A673 (cell line): ENCODE data around the gene NRDC. TPM values are rescaled to one million over a fixed set of nuclear protein-coding genes. Genes with fewer than 3 reads are reported as not detected.

Experiments
- Bru-seq: library from RNA; stranded (reverse); fragments of 400-500 nt; gene quantifications from one replicate; lab custom pipeline; 2021; lab: Mats Ljungman, UMichigan
- BruChase-seq, 2 experiments: library from RNA; stranded (reverse); fragments of 400-500 nt; gene quantifications; one replicate each; lab custom pipeline; 2021; lab: Mats Ljungman, UMichigan
- BruUV-seq: library from RNA; stranded (reverse); fragments of 400-500 nt; replicated peaks from 2 replicates; lab custom pipeline; 2021; lab: Mats Ljungman, UMichigan
- CTCF ChIA-PET: fragments of 300-600 bp; sonication (Branson Sonifier 250); formaldehyde crosslinking; loops from one replicate; lab custom pipeline; 2022; ENCODE audit warnings: antibody characterized with exemption; lab: Charles Lee
- POLR2A ChIA-PET: fragments of 300-600 bp; sonication (Branson Sonifier 250); formaldehyde crosslinking; loops from one replicate; lab custom pipeline; 2022; ENCODE audit warnings: antibody characterized with exemption; ENCODE audit not compliant: low non-redundant PET; lab: Charles Lee
- DNase-seq: peaks from one replicate; pipeline ENCODE4 v3.0.0-alpha.2; 2015; ENCODE audit warnings: low spot score
- H3K27ac ChIP-seq: fragments of 200-600 bp; sonication (generic); 2 replicates; pipeline ENCODE4 v1.5.1; 2016; ENCODE audit warnings: mixed run types, low read depth, mild to moderate bottlenecking, mixed read lengths, antibody characterized with exemption, low read length; ENCODE audit not compliant: poor library complexity, severe bottlenecking
- H3K27me3 ChIP-seq: fragments of 200-600 bp; sonication (generic); replicated peaks from 2 replicates; pipeline ENCODE4 v1.6.1; 2017; ENCODE audit warnings: mixed run types, low read depth, mild to moderate bottlenecking, mixed read lengths, antibody characterized with exemption, low read length; ENCODE audit not compliant: insufficient read depth, poor library complexity
- H3K36me3 ChIP-seq: fragments of 200-600 bp; sonication (generic); 2 replicates; pipeline ENCODE4 v1.6.1; 2016; ENCODE audit warnings: mixed run types, mild to moderate bottlenecking, mixed read lengths, antibody characterized with exemption, low read length; ENCODE audit not compliant: insufficient read depth, poor library complexity, severe bottlenecking
- H3K4me1 ChIP-seq: fragments of 200-600 bp; sonication (generic); 2 replicates; pipeline ENCODE4 v1.6.1; 2017; ENCODE audit warnings: mixed run types, mild to moderate bottlenecking, mixed read lengths, antibody characterized with exemption, low read length; ENCODE audit not compliant: insufficient read depth, poor library complexity, severe bottlenecking
- H3K4me3 ChIP-seq: fragments of 200-600 bp; sonication (generic); 2 replicates; pipeline ENCODE4 v1.5.1; 2016; ENCODE audit warnings: low read depth, mixed run types, mild to moderate bottlenecking, mixed read lengths, low read length; ENCODE audit not compliant: poor library complexity, severe bottlenecking
- H3K9me3 ChIP-seq: fragments of 200-600 bp; sonication (generic); 2 replicates; pipeline ENCODE4 v1.6.1; 2016; ENCODE audit warnings: mixed run types, low read depth, mild to moderate bottlenecking, mixed read lengths, antibody characterized with exemption, low read length; ENCODE audit not compliant: poor library complexity, severe bottlenecking
- EZH2 ChIP-seq: fragments of 200-600 bp; sonication (generic); IDR thresholded peaks from 2 replicates; pipeline ENCODE4 v1.6.1; 2017; ENCODE audit warnings: borderline replicate concordance, low read depth, mild to moderate bottlenecking, mixed read lengths, antibody characterized with exemption, low read length; ENCODE audit not compliant: poor library complexity, severe bottlenecking
- intact Hi-C: fragments of 100-400 bp; cut with micrococcal nuclease; formaldehyde crosslinking; loops from one replicate; pipeline ENCODE4 v1.10.0; 2022; ENCODE audit not compliant: unreplicated experiment
- long read RNA-seq: library from polyadenylated mRNA; stranded (forward); transcript quantifications from one replicate; pipeline ENCODE4 v2.0.0, GENCODE V29; 2022
- total RNA-seq: library from RNA; stranded (reverse); gene quantifications from 2 replicates; pipeline ENCODE4 v1.2.3, GENCODE V29; 2021
- TF ChIP-seq, protein P1 (sequence below): fragments of 300-800, 200-600 bp; sonication (generic); conservative IDR thresholded peaks from 2 replicates; pipeline ENCODE4 v1.5.1; 2017; ENCODE audit warnings: low read depth, mild to moderate bottlenecking, antibody characterized with exemption, low read length, moderate library complexity, mixed read lengths

NRDC gene, protein sequence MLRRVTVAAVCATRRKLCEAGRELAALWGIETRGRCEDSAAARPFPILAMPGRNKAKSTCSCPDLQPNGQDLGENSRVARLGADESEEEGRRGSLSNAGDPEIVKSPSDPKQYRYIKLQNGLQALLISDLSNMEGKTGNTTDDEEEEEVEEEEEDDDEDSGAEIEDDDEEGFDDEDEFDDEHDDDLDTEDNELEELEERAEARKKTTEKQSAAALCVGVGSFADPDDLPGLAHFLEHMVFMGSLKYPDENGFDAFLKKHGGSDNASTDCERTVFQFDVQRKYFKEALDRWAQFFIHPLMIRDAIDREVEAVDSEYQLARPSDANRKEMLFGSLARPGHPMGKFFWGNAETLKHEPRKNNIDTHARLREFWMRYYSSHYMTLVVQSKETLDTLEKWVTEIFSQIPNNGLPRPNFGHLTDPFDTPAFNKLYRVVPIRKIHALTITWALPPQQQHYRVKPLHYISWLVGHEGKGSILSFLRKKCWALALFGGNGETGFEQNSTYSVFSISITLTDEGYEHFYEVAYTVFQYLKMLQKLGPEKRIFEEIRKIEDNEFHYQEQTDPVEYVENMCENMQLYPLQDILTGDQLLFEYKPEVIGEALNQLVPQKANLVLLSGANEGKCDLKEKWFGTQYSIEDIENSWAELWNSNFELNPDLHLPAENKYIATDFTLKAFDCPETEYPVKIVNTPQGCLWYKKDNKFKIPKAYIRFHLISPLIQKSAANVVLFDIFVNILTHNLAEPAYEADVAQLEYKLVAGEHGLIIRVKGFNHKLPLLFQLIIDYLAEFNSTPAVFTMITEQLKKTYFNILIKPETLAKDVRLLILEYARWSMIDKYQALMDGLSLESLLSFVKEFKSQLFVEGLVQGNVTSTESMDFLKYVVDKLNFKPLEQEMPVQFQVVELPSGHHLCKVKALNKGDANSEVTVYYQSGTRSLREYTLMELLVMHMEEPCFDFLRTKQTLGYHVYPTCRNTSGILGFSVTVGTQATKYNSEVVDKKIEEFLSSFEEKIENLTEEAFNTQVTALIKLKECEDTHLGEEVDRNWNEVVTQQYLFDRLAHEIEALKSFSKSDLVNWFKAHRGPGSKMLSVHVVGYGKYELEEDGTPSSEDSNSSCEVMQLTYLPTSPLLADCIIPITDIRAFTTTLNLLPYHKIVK
- 1,009 and 1,043 TPM in 2 replicates for total RNA-seq
- Bru-seq, nascent RNA, result percentile 99 among the genes with signal in this experiment
- BruChase-seq, experiment 1, labeled RNA remaining after a 2-hour chase, result percentile 99 among the genes with signal in this experiment
- percentile 98 among the genes with signal in this experiment for BruChase-seq, experiment 2, labeled RNA remaining after a 6-hour chase
- long read RNA-seq, transcript NRDC-202 (33 exons, 3,895 nt), result minor isoform, 33 of 2,267 reads
- long read RNA-seq, transcript NRDC-211 (2 exons, 1,020 nt), result minor isoform, 19 of 2,267 reads
- long read RNA-seq, transcript NRDC-201 (31 exons, 3,691 nt), result major isoform, 834 of 2,267 reads
- long read RNA-seq, transcript NRDC-210 (31 exons, 3,149 nt), result minor isoform, 8 of 2,267 reads
- long read RNA-seq, partial matches to known transcripts, result 404 of 2,267 reads
- long read RNA-seq, other reads (novel, unspliced or antisense), result 967 of 2,267 reads

DNA sequence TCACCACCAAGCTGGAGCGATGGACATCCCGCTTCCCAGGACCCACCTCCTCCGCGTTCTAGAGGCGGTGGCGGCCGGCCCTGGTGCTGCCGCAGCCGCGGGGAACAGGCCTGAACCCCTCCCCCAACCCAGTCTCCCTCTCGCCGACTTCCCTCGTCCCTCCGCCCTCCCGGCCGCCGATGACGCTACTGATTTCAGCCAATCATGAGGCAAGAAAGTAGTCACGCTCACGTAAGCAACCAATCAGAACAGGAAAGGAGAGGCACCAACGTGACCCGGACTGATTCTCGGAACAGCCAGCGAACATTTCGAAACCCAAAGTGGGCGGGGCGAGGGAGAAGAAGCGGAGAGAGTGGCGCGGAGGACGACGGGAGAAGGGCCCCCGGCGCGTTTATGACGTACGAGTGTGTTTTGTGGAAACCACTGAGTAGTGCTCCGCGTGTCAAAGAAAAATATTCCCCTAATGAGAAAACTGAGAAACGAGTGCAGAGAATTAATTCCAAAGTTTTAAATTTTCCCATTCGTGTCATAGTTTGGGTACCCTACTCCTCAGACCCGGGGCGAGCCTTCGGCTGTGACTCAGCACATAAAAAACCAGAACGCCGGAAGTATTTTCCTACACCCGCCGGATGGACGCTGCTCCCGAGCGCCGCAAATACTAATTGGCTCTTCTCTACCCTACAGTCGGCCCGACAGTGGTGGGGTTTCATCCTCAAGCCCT is at the start of gene NRDC:
Gene NRDC (minus strand): TSS at position 112 of the 721 bp plus-strand sequence. CDS start 112 bp downstream, outside the sequence.
- Histone ChIP-seq H3K4me1 (no peaks in the 10 kb centered on the region), H3K4me3 (peak within 1 kb of the TSS; percentile 71), H3K27me3 (no peaks in the 10 kb centered on the region), H3K36me3 (peaks cover 15% of the 10 kb centered on the region), H3K27ac (peak within 1 kb of the TSS; percentile 98), H3K9me3 (no peaks in the 10 kb centered on the region)
- TF ChIP-seq, protein P1, sequence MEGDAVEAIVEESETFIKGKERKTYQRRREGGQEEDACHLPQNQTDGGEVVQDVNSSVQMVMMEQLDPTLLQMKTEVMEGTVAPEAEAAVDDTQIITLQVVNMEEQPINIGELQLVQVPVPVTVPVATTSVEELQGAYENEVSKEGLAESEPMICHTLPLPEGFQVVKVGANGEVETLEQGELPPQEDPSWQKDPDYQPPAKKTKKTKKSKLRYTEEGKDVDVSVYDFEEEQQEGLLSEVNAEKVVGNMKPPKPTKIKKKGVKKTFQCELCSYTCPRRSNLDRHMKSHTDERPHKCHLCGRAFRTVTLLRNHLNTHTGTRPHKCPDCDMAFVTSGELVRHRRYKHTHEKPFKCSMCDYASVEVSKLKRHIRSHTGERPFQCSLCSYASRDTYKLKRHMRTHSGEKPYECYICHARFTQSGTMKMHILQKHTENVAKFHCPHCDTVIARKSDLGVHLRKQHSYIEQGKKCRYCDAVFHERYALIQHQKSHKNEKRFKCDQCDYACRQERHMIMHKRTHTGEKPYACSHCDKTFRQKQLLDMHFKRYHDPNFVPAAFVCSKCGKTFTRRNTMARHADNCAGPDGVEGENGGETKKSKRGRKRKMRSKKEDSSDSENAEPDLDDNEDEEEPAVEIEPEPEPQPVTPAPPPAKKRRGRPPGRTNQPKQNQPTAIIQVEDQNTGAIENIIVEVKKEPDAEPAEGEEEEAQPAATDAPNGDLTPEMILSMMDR, result no peak
- no peak for TF ChIP-seq EZH2
- POLR2A ChIA-PET, result interaction anchor here (0.6 to 1.2 kb wide), 2 partner anchors 52 to 79 kb away, joined by 3 read pairs; no protein-coding TSS in a partner anchor
- no TSS peak for BruUV-seq
- intact Hi-C loops, result loop anchor here (2.0 kb wide), 1 partner anchor 34 kb away; no protein-coding TSS in a partner anchor
- peak; percentile 100 for DNase-seq
- CTCF ChIA-PET, result no interaction called here

GRCh38 chr1:51927029-51927428 is 48.5 kb upstream of the NRDC start:
- intact Hi-C loops, result no loop called here

More at GRCh38 chr1:51927029-51927428, 48.5 kb upstream of the NRDC start:
- Histone ChIP-seq H3K36me3 (no peaks in the 10 kb centered on the region), H3K27me3 (no peaks in the 10 kb centered on the region), H3K4me1 (peaks cover 16% of the 10 kb centered on the region), H3K9me3 (no peaks in the 10 kb centered on the region), H3K27ac (no peak overlapping the region), H3K4me3 (no peak overlapping the region)
- no peak for TF ChIP-seq EZH2
- TF ChIP-seq, protein P1, result no peak
- ChIA-PET POLR2A (no interaction called here), CTCF (no interaction called here)
- no peak for DNase-seq
- BruUV-seq, result no TSS peak
